Gastrocnemius medialis (tissue), 4 donors: ENCODE data around the gene RGMB. TPM values are rescaled to one million over a fixed set of nuclear protein-coding genes. Genes with fewer than 3 reads are reported as not detected.

Experiments
- ATAC-seq, 2 donors: fragments of 150-250 bp; one replicate each; pipeline ENCODE4 v1.9.1; 2016
- DNase-seq, 2 donors: peaks; one replicate each; pipeline ENCODE4 v3.0.0-alpha.2; 2019
- H3K27ac ChIP-seq, 4 donors: fragments of 200-600 bp; sonication (generic); 1 replicate in 1 of 4; 2 replicates in 3 of 4; pipeline ENCODE4 v1.5.1; 2016 to 2018; ENCODE audit warnings: mild to moderate bottlenecking in 2 of 4, moderate library complexity in 1 of 4
- H3K27me3 ChIP-seq, 3 donors: fragments of 200-600 bp; sonication (generic) in 2 of 3; 1 replicate in 1 of 3; 2 replicates in 2 of 3; pipeline versions ENCODE4 v1.5.1 to v1.6.0; 2016 to 2019; ENCODE audit warnings: mild to moderate bottlenecking in 1 of 3, moderate library complexity in 1 of 3
- H3K36me3 ChIP-seq, 2 donors: fragments of 200-600 bp; sonication (generic) in 1 of 2; one replicate each; pipeline ENCODE4 v1.5.1; 2017 to 2018
- H3K4me1 ChIP-seq, 2 donors: fragments of 200-600 bp; sonication (generic) in 1 of 2; one replicate each; pipeline ENCODE4 v1.5.1; 2016 to 2017; ENCODE audit warnings: mild to moderate bottlenecking in 2 of 2
- H3K4me3 ChIP-seq, 4 donors: fragments of 200-600 bp; sonication (generic) in 3 of 4; 1 replicate in 1 of 4; 2 replicates in 3 of 4; pipeline ENCODE4 v1.5.1; 2016 to 2019; ENCODE audit warnings: mild to moderate bottlenecking in 2 of 4
- H3K9me3 ChIP-seq, 3 donors: fragments of 200-600 bp; sonication (generic) in 2 of 3; 1 replicate in 1 of 3; 2 replicates in 2 of 3; pipeline ENCODE4 v1.5.1; 2016 to 2019
- CTCF ChIP-seq, 5 experiments: fragments of 450-650 bp in 3 of 5; fragments of 200-600 bp in 2 of 5; sonication (generic) in 2 of 5; IDR thresholded peaks in 4 of 5; conservative IDR thresholded peaks in 1 of 5; 1 replicate in 4 of 5; 2 replicates in 1 of 5; pipeline ENCODE4 v1.5.1; 2016 to 2019; ENCODE audit warnings: antibody characterized with exemption in 5 of 5, mild to moderate bottlenecking in 3 of 5, moderate library complexity in 3 of 5
- POLR2A ChIP-seq, 2 donors: fragments of 450-650 bp; IDR thresholded peaks; one replicate each; pipeline ENCODE4 v1.6.1; 2017; ENCODE audit warnings: antibody characterized with exemption in 2 of 2, mild to moderate bottlenecking in 2 of 2, moderate library complexity in 2 of 2
- in situ Hi-C, 4 donors: fragments of 200-750 bp; cut with MboI; loops; one replicate each; pipeline versions ENCODE4 v1.15.0 to v1.8.0; 2017; ENCODE audit warnings: low sequenced_read_pairs in 4 of 4
- intact Hi-C: fragments of 100-400 bp; cut with DNase I; formaldehyde crosslinking; loops from one replicate; pipeline ENCODE4 v1.15.1; 2023; ENCODE audit warnings: low total_unique reads
- total RNA-seq, 4 donors: library from RNA; depleted of rRNA; stranded (reverse); fragments of >200 nt; gene quantifications; one replicate each; pipeline versions ENCODE4 v1.1.0 to v1.2.3, GENCODE V29; 2016

Gene RGMB
- total RNA-seq, 4 donors from 2014 or later, result 11.2 to 57.8 (median 25.9) TPM

GRCh38 chr5:98843481-98843880 is 70.0 kb downstream of the RGMB start:
- no peak for DNase-seq
- no peak overlapping the region for H3K27ac ChIP-seq
- intact Hi-C loops, result no loop called here
- H3K4me3 ChIP-seq, result no peak overlapping the region
- ATAC-seq, result no peak
- H3K9me3 ChIP-seq, result no peaks in the 10 kb centered on the region
- in situ Hi-C loops, result loop anchor here in 1 of 4 donors (25.0 kb wide), 1 partner anchor 1606 kb away; no protein-coding TSS in a partner anchor
- H3K4me1 ChIP-seq, result no peaks in the 10 kb centered on the region
- H3K36me3 ChIP-seq, result no peaks in the 10 kb centered on the region
- no peaks in the 10 kb centered on the region for H3K27me3 ChIP-seq
- TF ChIP-seq POLR2A (IDR thresholded peaks at IDR 0.05) (no peak), CTCF (IDR thresholded peaks at IDR 0.05 in 4 of 5, conservative IDR thresholded peaks at IDR 0.05 in 1 of 5) (no peak)

- ATAC-seq, result no peak
- TF ChIP-seq POLR2A (IDR thresholded peaks at IDR 0.05), result no peak
- TF ChIP-seq CTCF (IDR thresholded peaks at IDR 0.05 in 4 of 5, conservative IDR thresholded peaks at IDR 0.05 in 1 of 5), result no peak
- no peaks in the 10 kb centered on the region for H3K9me3 ChIP-seq
These were observed 71.4 kb downstream of the RGMB start for GRCh38 chr5:98844865-98845264.

GRCh38 chr5:98845878-98846277 is 72.4 kb downstream of the RGMB start:
- intact Hi-C loops (no loop called here), in situ Hi-C loops (loop anchor here in 1 of 4 donors (25.0 kb wide), 1 partner anchor 1609 kb away; no protein-coding TSS in a partner anchor)
- DNase-seq (no peak), ATAC-seq (no peak)
- H3K27me3 ChIP-seq, result no peaks in the 10 kb centered on the region
- no peak overlapping the region for H3K27ac ChIP-seq
- no peak for TF ChIP-seq POLR2A (IDR thresholded peaks at IDR 0.05)
- TF ChIP-seq CTCF (IDR thresholded peaks at IDR 0.05 in 4 of 5, conservative IDR thresholded peaks at IDR 0.05 in 1 of 5), result no peak
- H3K4me1 ChIP-seq, result no peaks in the 10 kb centered on the region
- no peaks in the 10 kb centered on the region for H3K36me3 ChIP-seq
- no peak overlapping the region for H3K4me3 ChIP-seq
- H3K9me3 ChIP-seq, result no peaks in the 10 kb centered on the region

More at GRCh38 chr5:98844865-98845264, 71.4 kb downstream of the RGMB start:
- H3K36me3 ChIP-seq, result no peaks in the 10 kb centered on the region
- H3K4me1 ChIP-seq, result no peaks in the 10 kb centered on the region
- no peak for DNase-seq
- in situ Hi-C loops, result loop anchor here in 1 of 4 donors (25.0 kb wide), 1 partner anchor 1608 kb away; no protein-coding TSS in a partner anchor
- H3K4me3 ChIP-seq, result no peak overlapping the region
- H3K27me3 ChIP-seq, result no peaks in the 10 kb centered on the region
- H3K27ac ChIP-seq, result no peak overlapping the region
- intact Hi-C loops, result no loop called here

Other genes with a start within 250 kb of the RGMB start
- gene CHD1, start 155.3 kb downstream of the RGMB start, total RNA-seq, result 10 to 100 TPM; 25.0 to 44.3 (median 33.8) TPM